Gastrocnemius medialis (tissue), 4 donors: Measurements from ENCODE around the gene CTBP2.

Experiments
- POLR2A ChIP-seq, 2 donors: fragments of 450-650 bp; IDR thresholded peaks; one replicate each; pipeline ENCODE4 v1.6.1; 2017; ENCODE audit warnings: antibody characterized with exemption in 2 of 2, mild to moderate bottlenecking in 2 of 2, moderate library complexity in 2 of 2
- TF ChIP-seq, protein P1 (sequence below), 5 experiments: fragments of 450-650 bp in 3 of 5; fragments of 200-600 bp in 2 of 5; sonication (generic) in 2 of 5; IDR thresholded peaks in 4 of 5; conservative IDR thresholded peaks in 1 of 5; 1 replicate in 4 of 5; 2 replicates in 1 of 5; pipeline ENCODE4 v1.5.1; 2016 to 2019; ENCODE audit warnings: antibody characterized with exemption in 5 of 5, mild to moderate bottlenecking in 3 of 5, moderate library complexity in 3 of 5

DNA sequence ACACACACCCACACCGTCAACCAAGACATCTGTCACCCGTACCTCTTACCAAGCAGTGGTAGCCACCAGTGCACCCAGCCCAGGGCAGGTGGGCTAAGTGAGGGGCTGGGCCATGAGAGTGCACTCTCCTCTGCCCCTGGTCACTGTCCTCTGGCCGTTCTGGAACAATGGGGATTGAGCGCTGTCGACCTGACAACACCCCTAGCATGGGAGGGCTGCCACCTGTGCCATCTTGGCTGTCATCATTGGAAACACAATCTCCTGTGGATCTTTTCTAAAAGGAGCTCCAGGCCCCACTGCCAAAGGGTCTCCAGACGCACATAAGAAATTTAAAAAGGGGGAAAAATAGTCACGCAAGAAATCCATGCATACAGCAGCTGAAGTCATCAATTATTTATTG is 80.1 kb downstream of the CTBP2 start:
- TF ChIP-seq POLR2A (IDR thresholded peaks at IDR 0.05) = no peak
- TF ChIP-seq, protein P1, sequence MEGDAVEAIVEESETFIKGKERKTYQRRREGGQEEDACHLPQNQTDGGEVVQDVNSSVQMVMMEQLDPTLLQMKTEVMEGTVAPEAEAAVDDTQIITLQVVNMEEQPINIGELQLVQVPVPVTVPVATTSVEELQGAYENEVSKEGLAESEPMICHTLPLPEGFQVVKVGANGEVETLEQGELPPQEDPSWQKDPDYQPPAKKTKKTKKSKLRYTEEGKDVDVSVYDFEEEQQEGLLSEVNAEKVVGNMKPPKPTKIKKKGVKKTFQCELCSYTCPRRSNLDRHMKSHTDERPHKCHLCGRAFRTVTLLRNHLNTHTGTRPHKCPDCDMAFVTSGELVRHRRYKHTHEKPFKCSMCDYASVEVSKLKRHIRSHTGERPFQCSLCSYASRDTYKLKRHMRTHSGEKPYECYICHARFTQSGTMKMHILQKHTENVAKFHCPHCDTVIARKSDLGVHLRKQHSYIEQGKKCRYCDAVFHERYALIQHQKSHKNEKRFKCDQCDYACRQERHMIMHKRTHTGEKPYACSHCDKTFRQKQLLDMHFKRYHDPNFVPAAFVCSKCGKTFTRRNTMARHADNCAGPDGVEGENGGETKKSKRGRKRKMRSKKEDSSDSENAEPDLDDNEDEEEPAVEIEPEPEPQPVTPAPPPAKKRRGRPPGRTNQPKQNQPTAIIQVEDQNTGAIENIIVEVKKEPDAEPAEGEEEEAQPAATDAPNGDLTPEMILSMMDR (IDR thresholded peaks at IDR 0.05 in 4 of 5, conservative IDR thresholded peaks at IDR 0.05 in 1 of 5) = no peak
